SIG-M5 (cell line): ENCODE data around the gene BARHL2.

Experiments used
- DNase-seq: peaks from one replicate; lab custom pipeline; 2025; lab: John Stamatoyannopoulos, UW

The BARHL2 gene

GRCh38 chr1:90724926-90725656 is 8.0 kb upstream of the BARHL2 start:
- no peak for DNase-seq

GRCh38 chr1:90724361-90724760 is 7.3 kb upstream of the BARHL2 start:
- no peak for DNase-seq

- DNase-seq = no peak
Measured at GRCh38 chr1:90723590-90724108, 6.5 kb upstream of the BARHL2 start.

GRCh38 chr1:90722874-90723589 is 5.9 kb upstream of the BARHL2 start:
- DNase-seq = no peak

GRCh38 chr1:90721210-90722194 is 4.4 kb upstream of the BARHL2 start:
- no peak for DNase-seq

- no peak for DNase-seq
Measured at GRCh38 chr1:90720145-90720636, 3.1 kb upstream of the BARHL2 start.

- DNase-seq = no peak
Measured at GRCh38 chr1:90719330-90720144, 2.4 kb upstream of the BARHL2 start.

GRCh38 chr1:90718411-90719329 is 1.6 kb upstream of the BARHL2 start:
- no peak for DNase-seq

GRCh38 chr1:90717665-90718410 is 736 bp upstream of the BARHL2 start:
- no peak for DNase-seq

GRCh38 chr1:90717356-90717664 is 208 bp upstream of the BARHL2 start:
- DNase-seq = no peak

GRCh38 chr1:90716243-90716551 is 905 bp downstream of the BARHL2 start:
- no peak for DNase-seq

- no peak for DNase-seq
Measured at GRCh38 chr1:90715309-90715708, 1.8 kb downstream of the BARHL2 start.

GRCh38 chr1:90714521-90714951 is 2.6 kb downstream of the BARHL2 start:
- no peak for DNase-seq

- DNase-seq = no peak
Measured at GRCh38 chr1:90713741-90714509, 3.2 kb downstream of the BARHL2 start.

- no peak for DNase-seq
Measured at GRCh38 chr1:90712915-90713730, 4.0 kb downstream of the BARHL2 start.

- no peak for DNase-seq
Measured at GRCh38 chr1:90712153-90712856, 4.8 kb downstream of the BARHL2 start.

- no peak for DNase-seq
Measured at GRCh38 chr1:90711696-90712095, 5.4 kb downstream of the BARHL2 start.
